HPDE6-E6E7 (cell line): ENCODE results near the gene KRT72.
A peak's percentile ranks its signal among the peaks of the same experiment; 100 is the strongest.
"Not testable (repeated sequence)": the region's sequence is repeated elsewhere in the genome, so short reads cannot be mapped to it uniquely, and the experiment has no call there.

ENCODE experiments used
- DNase-seq: peaks from one replicate; pipeline ENCODE4 v3.0.0; 2011; ENCODE audit warnings: missing footprints; ENCODE audit errors: extremely low spot score

Gene KRT72

DNA sequence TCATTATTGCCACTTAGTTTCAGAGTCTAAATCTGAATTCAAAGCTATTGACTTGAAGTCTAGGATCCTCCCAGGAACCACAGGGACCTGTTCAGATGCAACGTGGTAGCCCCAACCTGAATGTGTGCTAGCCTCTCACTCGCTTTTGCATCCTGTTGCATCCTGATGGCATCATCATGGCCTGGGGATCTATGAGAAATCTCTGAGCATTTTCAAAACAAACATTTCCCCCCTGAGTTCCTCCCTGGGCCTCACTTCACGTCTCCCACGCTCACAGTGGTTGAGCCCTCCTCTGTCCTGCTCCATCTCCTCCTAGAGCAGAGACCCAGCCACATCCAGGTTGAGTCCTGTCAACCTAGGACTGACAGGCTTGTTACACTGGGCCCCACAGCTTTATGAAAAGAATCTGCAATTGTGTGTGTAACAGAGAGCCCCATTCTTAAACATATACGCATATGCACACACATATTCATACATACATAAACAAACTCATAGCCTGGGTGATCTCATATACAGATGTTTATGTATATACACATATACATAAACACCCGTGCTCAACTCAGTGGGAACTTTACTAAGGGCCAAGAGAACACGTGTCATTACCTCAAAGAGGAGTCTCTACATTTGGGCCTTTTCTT, 5.4 kb upstream of the KRT72 start:
- DNase-seq: no peak

DNA sequence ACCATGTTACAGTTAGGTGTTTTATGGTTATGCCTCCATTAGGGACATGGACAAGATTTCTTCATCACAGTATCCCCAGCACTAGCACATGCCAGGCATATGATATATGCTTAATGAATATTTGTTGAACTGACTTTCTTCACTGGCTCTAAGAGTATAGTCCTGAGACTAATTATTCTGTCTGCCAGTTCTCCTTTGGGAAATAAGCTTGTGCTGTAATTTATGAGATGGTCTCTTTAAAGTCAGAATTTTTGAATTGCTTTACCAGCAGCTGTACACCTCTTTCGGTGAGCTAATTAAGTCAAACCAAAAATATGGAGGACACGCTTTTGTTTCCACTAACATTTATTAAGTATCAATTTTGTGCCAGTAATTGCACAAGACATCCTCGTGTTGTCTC, 4.8 kb upstream of the KRT72 start:
- no peak for DNase-seq

DNA sequence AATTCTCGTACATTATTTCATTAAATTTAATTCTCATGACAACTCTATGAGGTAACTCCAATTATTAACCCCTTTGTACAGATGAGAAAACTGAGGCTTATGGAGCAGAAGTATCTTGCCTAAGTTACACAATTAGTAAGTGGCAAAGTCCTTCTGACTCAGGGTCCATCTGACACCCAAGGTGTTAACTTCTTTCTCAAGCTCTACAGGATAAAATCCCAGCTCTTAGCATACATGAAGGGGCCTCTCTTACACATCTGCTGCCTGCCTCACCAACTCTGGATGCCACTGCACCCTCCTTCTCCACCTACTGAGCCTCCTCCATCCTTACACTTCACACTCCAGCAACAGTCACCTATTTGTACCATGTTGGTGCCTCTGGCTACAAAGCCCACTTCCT, 4.3 kb upstream of the KRT72 start:
- DNase-seq: no peak

DNA sequence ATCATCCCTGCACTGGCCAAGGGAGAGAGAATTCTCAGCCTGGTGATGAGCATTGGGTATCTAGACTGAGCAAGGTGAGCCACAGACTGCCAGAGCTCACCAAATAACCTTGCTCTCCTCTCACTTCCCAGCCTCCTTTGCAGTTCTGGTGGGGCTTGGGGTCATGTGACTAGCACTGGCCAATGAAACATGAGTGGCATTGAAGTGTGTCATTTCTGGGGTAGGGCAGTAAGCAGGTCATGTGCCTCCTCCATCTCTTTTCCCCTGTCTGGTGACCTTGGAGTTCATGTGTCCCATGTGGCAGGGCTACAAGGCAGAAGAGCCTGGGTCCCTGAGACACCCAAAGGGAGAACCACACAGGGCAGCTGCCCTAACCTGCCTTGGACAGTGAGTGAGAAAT, 3.6 kb upstream of the KRT72 start:
- no peak for DNase-seq

DNA sequence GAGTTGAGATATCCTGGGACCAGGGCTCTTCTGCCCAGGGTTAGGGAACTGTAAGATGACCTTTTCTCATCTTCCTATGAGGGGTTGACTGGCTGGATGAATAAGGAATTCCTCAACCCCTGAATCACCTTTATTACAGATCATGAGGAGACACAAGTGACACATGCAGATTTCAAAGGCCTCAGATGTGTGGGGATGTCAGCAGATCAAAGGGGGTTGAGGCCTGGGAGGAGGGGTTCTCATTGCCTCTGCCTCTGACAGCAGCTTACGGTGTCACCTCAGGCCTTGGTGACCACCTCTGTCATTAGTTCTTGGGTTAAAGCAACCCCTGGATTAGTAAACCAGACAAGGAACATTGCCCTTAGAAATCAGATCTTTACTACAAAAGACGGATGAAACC, 2.1 kb upstream of the KRT72 start:
- no peak for DNase-seq

DNA sequence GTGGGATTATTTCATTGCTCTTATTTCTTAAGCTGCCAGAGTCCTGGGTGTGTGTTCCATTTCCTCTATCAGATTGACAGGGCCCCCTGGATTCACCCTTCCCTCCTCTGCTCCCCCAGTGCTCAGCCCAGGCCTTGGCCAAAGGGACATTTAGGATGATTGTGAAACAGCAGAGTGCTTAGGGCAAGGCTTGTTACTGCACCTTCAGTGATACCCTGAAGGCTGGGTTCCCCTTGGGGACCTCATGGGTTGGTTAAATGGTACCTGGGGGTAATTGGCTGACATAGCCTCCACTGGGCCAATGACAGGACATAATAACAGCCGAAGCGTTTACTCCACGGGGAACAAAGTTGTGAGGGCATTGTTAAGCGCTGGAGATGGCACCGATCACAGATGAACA, 1.3 kb upstream of the KRT72 start:
- DNase-seq: no peak

DNA sequence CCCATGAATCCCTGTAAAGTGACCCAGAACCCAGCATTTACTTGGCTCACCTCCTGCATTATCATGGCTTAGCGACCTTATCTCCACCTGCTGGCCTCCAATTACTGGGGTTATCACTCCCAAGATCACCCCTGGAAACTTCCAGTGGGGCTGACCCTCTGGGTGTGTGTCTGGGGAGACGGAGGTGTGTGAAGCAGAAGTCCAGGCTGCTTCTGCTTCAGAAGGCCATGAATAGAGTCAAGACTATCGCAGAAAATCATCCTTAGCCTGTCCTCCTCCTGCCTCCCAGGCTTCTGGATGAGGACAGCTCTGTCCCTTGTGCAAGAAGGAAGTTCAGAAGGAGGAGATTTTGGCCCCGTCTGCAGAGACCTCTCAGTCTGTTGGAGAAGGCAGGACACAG, 408 bp upstream of the KRT72 start:
- no peak for DNase-seq

DNA sequence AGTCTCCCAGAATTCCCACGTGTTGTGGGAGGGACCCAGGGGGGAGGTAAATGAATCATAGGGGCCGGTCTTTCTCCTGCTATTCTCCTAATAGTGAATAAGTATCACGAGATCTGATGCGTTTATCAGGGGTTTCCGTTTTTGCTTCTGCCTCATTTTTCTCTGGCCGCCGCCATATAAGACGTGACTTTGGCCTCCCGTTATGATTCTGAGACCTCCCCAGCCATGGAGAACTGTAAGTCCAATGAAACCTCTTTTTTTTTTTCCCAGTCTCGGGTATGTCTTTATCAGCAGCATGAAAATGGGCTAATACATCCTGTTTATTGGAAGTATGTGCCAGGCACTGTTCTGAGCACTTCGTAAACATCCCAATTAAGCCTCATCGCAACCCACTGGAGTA, 788 bp downstream of the KRT72 start:
- no peak for DNase-seq

DNA sequence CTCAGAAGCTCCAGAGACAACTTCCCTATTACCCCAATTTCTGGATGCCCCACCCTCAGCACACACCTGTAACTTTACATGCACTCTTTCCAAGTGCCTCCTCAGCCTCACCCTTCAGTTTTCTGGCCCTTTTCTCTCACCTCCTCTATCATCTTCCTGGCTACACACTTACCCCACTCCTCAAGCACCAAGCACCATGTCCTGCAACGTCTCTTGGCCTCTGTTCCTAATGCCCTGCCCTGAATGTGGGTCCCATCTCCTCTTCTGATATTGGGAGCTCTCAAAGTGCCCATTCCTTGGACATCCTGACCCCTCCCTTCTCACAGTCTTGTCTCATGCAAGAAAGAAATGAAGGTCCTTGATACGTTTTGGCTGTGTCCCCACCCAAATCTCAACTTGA, 1.2 kb downstream of the KRT72 start:
- no peak for DNase-seq

DNA sequence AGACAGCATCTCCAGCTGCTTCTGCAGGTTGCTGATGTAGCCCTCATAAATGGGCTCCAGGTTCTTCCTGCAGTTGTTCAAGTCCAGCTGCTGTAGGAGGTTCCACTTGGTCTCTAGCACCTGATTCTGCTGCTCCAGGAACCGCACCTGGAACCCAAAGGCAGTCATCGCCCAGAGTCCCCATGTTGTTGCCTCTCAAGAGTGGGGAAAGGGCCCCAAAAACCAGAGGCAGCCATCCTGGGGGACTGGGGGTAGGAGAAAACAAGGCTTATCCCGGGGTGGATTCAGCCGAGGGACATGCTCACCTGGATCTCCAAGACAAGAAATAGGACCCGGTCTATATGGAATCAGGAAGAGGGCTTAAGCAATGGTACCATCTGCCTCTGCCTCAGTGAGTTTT, 2.3 kb downstream of the KRT72 start:
- DNase-seq: no peak

DNA sequence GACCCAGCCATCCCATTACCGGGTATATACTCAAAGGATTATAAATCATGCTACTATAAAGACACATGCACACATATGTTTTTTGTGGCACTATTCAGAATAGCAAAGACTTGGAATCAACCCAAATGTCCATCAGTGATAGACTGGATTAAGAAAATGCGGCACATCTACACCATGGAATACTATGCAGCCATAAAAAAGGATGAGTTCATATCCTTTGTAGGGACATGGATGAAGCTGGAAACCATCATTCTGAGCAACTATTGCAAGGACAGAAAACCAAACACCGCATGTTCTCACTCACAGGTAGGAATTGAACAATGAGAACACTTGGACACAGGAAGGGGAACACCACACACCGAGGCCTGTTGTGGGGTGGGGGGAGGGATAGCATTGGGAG, 7.0 kb downstream of the KRT72 start:
- not testable (repeated sequence) for DNase-seq

DNA sequence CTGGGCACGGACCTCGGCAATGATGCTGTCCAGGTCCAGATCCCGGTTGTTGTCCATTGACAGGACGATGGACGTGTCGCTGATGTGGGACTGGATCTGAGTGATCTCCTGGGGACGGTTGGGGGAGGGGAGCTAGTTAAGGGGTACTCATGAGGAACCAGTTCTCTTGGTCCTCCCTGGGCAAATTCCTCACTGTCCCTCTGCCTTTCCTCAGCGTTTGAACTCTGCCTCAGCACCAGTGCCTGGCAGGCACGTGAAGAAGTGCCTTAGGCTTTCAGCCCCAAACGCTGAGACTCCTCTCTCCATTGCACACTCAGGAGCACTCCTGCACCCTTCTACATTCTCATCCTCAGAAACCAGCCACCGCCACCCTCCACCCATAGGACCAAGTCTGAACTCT, 9.7 kb downstream of the KRT72 start:
- no peak for DNase-seq

DNA sequence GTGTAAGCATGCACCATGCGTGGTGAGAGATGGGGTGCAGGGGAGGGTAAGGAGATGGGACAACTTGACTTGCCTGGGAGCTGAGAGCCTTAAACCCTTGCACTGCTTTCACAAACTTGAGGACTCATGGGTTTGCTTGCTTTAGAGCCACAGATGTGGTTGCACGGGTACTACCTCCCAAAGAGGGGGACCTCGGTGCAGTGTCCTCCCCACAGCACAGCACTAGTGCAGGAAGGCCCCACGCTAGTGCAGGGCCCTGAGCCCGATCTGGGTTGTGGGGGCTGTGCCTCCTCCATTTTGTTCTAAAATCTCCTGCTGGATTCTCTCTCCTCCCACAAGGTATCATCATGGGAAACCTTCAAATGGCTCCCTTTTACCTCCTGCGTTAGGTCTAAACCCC, 11.2 kb downstream of the KRT72 start:
- DNase-seq: no peak

DNA sequence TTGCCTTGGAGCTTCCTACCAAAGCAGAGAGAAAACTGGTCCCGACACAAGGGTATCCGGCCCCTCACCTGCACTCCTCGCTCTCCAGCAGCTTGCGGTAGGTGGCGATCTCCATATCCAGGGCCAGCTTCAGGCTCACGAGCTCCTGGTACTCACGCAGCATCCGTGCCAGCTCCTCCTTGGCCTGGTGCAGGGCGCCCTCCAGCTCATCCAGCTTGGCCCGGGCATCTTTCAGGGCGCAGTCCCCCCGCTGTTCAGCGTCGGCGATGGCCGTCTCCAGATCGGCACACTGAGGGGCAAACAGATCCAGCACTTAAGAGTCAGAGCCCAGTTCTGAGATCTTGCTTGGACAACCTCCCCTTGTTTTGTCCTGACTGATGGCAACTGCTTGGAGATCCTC, 13.7 kb downstream of the KRT72 start:
- DNase-seq: no peak

DNA sequence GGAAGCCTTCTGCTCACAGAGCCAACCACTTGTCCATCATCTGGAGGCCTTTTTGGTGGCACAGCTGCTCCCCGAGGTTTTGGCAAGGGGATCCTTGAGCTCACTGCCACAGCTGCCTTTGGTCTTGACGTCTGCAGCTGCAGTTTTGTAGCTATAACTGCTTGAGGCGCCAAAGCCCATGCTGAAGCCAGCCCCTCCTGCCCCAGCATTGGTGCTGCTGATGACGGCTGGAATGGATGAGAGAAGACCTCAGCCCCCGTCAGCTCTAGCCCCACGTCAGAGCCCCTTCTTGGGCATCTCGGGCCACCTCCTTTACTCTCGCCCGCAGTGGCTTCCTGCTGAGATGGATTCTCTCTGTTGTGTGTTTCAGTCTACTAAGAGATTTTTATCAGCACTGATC, 15.3 kb downstream of the KRT72 start:
- DNase-seq: no peak

DNA sequence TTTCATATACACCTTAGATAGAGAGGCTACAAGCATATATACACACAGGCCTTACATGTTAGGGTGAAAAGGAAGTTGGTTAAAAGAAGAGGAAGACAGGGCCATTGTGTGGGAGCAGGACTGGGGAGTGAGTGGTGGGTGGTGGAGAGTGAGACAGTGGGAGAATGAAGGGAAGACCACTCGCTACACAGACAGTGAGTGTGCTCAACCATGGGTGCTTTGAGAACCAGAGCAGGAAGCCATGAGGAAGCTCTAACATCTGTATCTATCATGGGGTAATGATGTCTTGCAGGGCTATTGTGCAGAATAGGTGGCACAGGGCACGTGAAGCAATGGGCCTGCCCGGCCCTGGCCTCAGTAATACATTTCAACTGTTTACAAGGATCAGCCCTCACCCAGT, 16.2 kb downstream of the KRT72 start:
- DNase-seq: no peak

DNA sequence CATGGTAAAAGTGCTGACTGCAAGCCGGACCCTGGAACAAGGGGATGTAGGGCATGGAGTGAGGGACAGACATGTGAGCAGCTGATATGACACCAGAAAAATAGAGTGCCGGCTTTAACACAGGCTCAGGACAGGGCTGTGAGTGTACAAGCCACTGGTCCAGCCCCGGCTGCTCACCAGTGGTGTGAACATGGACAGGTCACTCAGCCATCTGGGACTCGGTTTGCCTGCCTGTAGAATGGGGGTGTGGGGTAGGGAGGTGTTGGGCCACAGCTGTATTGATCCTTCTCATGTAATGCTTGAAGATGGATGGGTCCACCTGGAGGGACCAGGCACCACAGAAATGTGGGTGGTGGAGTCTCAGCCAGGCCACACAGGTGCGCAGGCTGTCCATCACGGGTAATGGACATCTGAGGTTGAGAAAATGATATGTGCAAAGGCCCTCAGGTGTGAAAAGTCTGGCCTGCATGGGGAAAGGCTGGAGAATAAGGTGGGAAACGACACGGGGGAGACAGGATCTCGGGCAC, 17.0 kb downstream of the KRT72 start:
- DNase-seq: no peak

DNA sequence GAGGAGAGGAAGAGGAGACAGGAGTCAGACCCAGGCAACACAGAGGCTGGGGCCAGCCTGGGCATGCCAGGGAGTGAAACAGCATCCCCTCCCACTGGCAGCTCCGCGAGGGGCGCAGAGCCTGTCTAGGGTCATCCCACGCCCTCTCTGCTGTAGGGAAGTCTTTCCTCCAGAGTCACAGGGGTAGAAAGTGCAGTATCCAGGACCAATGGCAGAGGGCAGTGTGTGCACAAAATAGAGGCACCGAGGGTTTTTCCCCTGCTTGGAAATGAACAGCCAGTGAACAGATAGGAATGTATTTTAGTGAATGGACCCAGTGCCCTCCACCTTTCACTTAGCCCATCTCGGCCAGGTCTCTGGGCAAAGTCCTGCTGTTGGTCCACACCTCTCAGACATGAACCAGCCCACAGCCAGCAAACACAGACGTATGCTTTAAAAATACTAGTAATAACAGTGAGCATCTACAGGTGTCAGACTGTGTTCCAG, 18.2 kb downstream of the KRT72 start:
- peak; percentile 89 for DNase-seq

DNA sequence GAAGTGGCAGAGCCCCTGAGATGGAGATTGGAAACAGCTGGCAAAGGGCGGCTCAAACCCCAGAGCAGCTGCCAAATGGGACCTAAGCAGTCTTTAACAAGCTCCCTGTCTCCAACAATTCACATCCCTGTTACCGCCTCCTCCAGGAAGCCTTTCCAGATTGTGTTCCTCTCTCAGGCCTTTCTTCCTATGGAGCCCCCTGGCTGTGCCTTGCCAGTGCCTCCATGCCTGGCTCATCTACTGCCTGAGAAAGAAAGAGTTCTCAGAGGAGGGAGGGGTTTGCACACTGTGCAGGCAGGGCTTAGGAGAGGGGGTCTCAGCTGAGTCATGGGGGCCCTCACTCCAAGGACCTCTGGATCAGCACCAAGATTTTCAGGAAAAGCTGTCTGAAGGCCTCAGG, 18.8 kb downstream of the KRT72 start:
- no peak for DNase-seq

DNA sequence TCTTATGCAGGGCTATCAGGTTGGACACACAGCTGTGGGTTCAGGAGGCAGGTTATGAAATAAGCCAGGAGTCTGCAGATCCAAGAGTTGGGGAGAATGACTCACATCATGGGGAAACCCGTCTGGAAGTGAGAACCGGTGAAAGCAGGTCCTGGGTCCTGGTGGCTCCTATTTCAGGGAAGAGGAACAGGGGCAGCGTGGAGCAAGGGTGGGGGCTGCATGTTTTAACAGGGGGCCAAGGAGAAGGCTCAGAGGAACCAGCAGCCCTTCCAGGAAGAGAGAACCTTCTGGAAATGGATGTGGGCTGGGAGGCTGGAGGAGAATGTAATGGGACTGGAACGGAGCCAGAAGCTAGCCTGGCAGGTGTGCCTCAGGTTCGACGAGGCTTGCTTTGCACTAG, 19.8 kb downstream of the KRT72 start:
- DNase-seq: peak; percentile 88

DNA sequence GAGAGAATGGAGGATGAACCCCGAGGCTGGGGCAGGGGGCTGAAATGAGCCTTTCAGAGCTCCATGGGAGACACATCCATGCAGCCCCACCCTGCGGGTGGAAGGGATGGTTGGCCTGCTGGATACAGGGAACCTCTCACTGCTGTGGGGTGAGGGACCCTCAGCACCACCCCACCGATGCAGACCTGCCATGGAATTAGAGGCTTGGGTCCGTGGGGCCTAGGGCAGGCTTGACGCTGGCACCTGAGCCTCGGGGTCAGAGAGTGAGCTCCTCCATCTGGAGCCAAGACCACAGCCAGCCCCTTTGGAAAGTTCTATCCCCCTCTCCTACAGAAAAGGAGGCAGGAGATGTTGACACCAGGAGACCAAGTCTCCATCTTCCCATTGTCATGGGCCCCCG, 20.2 kb downstream of the KRT72 start:
- DNase-seq: no peak

DNA sequence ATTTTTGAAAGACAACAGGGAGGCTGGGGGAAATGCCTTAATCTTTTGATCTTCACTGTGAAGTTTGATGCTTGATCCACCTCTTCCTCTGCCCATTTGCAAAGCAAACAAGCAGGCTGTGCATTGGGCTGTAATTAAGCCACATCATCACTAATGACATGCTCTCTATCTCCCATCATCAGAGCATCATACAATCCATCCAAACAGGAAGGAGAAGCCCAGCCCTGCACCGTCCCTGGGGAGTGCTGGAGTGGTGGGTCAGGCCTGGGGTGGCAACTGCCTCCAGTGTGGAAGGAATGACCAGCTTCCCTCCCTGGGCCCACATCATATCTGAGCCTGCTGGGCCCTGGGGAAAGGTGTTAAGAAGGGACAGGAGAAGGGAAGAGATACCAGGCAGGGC, 20.8 kb downstream of the KRT72 start:
- no peak for DNase-seq

DNA sequence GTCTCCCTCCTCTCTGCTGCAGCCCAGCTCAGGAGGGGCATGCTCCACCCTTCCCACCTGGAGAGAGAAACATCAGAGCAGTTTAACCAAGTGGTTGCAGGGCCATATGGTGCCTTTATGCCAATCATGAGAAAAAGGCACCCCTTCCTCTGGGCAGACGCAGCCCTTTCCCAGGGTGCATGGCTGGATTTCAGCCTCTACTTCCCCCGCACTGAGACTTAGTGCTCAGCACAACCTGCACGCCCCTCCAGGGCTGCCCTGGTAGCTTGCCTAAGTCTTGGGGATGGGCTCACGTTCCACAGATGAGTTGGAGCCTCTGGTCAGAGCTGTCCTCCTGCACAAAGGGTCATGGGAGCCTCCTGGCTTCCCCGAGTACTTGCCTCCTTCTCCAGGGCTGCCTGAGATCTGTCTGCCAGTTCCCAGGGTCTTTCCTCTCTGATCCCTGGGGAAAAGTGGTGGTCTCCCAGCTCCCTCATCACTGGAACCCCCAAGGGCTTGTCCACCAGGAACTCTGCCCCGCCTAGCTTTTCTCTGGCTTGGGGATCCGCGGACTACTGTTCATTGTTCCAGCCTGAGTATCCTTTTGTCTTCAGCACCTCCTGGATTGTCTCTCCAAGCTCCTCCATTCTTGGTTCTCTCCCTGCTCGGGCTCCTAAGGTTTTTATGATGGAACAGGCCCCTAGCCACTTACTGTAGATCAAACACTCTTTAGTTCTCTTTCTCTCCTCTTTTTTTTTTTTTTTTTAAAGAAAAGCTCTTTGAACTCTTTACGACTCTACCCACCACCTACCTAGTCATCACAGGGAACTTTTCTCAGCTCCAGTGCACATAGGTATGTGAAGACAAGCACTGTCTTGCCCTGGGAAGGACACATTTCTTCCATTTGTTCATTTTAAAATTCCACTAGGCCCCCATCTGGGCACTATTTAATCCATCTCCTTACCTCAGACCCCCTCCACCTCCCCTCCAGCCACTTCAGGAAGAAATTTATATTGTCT, 21.5 kb downstream of the KRT72 start:
- peak; percentile 72 for DNase-seq
